Measurements from ENCODE around the gene ZNF277.

ZNF277 gene

DNA sequence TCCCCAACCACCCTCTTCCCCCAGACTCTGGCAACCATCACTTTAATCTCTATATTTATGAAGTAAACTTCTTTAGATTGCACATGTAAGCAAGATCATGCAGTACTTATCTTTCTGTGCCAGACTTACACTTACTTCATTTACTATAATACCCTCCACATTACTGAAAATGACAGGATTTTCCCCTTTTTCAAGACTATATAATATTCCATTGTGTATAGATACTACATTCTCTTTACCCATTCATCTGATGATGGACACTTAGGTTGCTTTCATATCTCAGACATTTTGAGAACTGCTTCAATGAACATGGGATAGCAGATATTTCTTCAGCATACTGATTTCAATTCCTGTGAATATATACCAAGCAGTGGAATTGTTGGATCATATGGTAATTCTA is 4.7 kb upstream of the ZNF277 start:
- Histone ChIP-seq H3K9me3 (ENCODE audit: control insufficient read depth, low read length) (no peaks in the 10 kb centered on the region), H2AFZ (ENCODE audit: low read depth, low read length) (no peak overlapping the region), H2BK120ac (ENCODE audit: low read depth, low read length) (no peak overlapping the region), H3K4me3 (ENCODE audit: insufficient read depth in 1 of 2, low read depth in 1 of 2, low read length in 2 of 2) (no peak overlapping the region), H3K4me1 (ENCODE audit: control insufficient read depth, insufficient read depth, low read depth, low read length) (peaks cover 2% of the 10 kb centered on the region), H3K18ac (ENCODE audit: low read depth in 1 of 2, low read length in 2 of 2) (no peak overlapping the region), H3K4me2 (ENCODE audit: low read length, poor library complexity, severe bottlenecking) (no peak overlapping the region), H3K14ac (ENCODE audit: low read length in 2 of 2) (no peak overlapping the region), H3K36me3 (ENCODE audit: control insufficient read depth in 1 of 2, insufficient read depth in 2 of 2, low read depth in 1 of 2, low read length in 2 of 2) (no peaks in the 10 kb centered on the region), H3K23ac (ENCODE audit: low read length in 2 of 2) (no peak overlapping the region), H3K79me1 (replicated peaks; ENCODE audit: low read length, poor library complexity, severe bottlenecking) (peaks cover 3% of the 10 kb centered on the region), H3K27ac (ENCODE audit: low read length, poor library complexity, severe bottlenecking) (peak overlapping the region; percentile 23), H4K8ac (ENCODE audit: low read length) (no peak overlapping the region), H2BK15ac (ENCODE audit: low read depth, poor library complexity, severe bottlenecking) (no peak overlapping the region), H3K4ac (ENCODE audit: low read depth in 1 of 2, low read length in 2 of 2) (no peak overlapping the region), H2BK12ac (ENCODE audit: low read length in 2 of 2) (no peak overlapping the region), H2BK5ac (ENCODE audit: low read depth, low read length, poor library complexity, severe bottlenecking) (no peak overlapping the region), H4K91ac (ENCODE audit: low read length) (no peak overlapping the region), H3K9ac (ENCODE audit: low read length) (no peak overlapping the region), H3K27me3 (ENCODE audit: control insufficient read depth in 1 of 2, insufficient read depth in 1 of 2, low read length in 2 of 2) (no peaks in the 10 kb centered on the region), H2AK5ac (ENCODE audit: low read length, severe bottlenecking) (no peak overlapping the region)
- DNase-seq, result no peak

DNA sequence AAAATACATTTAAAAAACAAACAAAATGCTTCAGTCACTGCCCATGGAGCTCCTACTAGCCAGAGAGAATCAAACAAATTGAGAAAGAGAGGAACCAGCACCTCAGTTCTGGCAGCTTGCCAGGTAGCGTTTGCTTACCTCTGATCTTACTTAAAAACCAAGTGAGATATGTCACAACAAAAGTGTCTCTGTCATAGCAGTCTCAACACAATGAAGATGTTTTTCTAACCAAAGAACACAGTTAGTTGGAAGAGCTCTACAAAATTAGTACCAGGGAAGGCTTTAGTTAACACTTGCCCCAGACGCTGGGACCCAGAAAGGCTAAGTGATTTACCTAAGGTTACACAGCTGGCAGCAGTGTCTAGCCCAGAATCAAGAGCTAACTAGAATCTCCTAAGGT is 3.7 kb upstream of the ZNF277 start:
- Histone ChIP-seq H2BK120ac (ENCODE audit: low read depth, low read length) (no peak overlapping the region), H3K4me3 (ENCODE audit: insufficient read depth in 1 of 2, low read depth in 1 of 2, low read length in 2 of 2) (no peak overlapping the region), H3K18ac (ENCODE audit: low read depth in 1 of 2, low read length in 2 of 2) (no peak overlapping the region), H3K4ac (ENCODE audit: low read depth in 1 of 2, low read length in 2 of 2) (no peak overlapping the region), H3K36me3 (ENCODE audit: control insufficient read depth in 1 of 2, insufficient read depth in 2 of 2, low read depth in 1 of 2, low read length in 2 of 2) (no peaks in the 10 kb centered on the region), H2BK12ac (ENCODE audit: low read length in 2 of 2) (peak overlapping the region in 1 of 2 experiments; percentile 77), H2AK5ac (ENCODE audit: low read length, severe bottlenecking) (no peak overlapping the region), H2AFZ (ENCODE audit: low read depth, low read length) (no peak overlapping the region), H3K9ac (ENCODE audit: low read length) (peak overlapping the region; percentile 90), H2BK15ac (ENCODE audit: low read depth, poor library complexity, severe bottlenecking) (no peak overlapping the region), H3K14ac (ENCODE audit: low read length in 2 of 2) (no peak overlapping the region), H3K27ac (ENCODE audit: low read length, poor library complexity, severe bottlenecking) (no peak overlapping the region), H4K91ac (ENCODE audit: low read length) (no peak overlapping the region), H3K27me3 (ENCODE audit: control insufficient read depth in 1 of 2, insufficient read depth in 1 of 2, low read length in 2 of 2) (no peaks in the 10 kb centered on the region), H3K4me1 (ENCODE audit: control insufficient read depth, insufficient read depth, low read depth, low read length) (peaks cover 2% of the 10 kb centered on the region), H3K4me2 (ENCODE audit: low read length, poor library complexity, severe bottlenecking) (no peak overlapping the region), H4K8ac (ENCODE audit: low read length) (no peak overlapping the region), H3K79me1 (replicated peaks; ENCODE audit: low read length, poor library complexity, severe bottlenecking) (peaks cover 3% of the 10 kb centered on the region), H3K9me3 (ENCODE audit: control insufficient read depth, low read length) (no peaks in the 10 kb centered on the region), H2BK5ac (ENCODE audit: low read depth, low read length, poor library complexity, severe bottlenecking) (no peak overlapping the region), H3K23ac (ENCODE audit: low read length in 2 of 2) (no peak overlapping the region)
- WGBS, result 43% methylated on average over 2 of the region's 2 CpGs
- DNase-seq, result peak; percentile 27

DNA sequence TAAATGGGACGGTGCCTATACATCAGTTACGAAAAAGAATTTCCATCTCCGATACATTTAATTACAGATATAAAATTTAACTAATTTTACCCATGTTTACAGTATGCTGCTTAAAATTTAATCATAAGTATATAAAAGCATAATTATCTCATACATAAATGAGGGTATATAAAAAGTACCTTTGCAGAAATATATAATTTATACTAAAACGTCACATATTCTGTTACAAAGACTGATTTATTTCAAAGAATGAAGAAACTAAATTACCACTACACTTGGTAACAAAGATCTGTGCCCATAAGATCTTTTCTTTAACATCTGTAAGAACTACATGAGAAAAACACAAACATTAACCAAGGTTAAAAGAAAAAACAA is 3.1 kb upstream of the ZNF277 start:
- DNase-seq, result no peak
- no peaks in the 10 kb centered on the region for H3K9me3 ChIP-seq (ENCODE audit: control insufficient read depth, low read length)
- H3K23ac ChIP-seq (ENCODE audit: low read length in 2 of 2), result no peak overlapping the region
- H3K36me3 ChIP-seq (ENCODE audit: control insufficient read depth in 1 of 2, insufficient read depth in 2 of 2, low read depth in 1 of 2, low read length in 2 of 2), result no peaks in the 10 kb centered on the region
- H2AK5ac ChIP-seq (ENCODE audit: low read length, severe bottlenecking), result no peak overlapping the region
- H3K4ac ChIP-seq (ENCODE audit: low read depth in 1 of 2, low read length in 2 of 2), result no peak overlapping the region
- no peak overlapping the region for H4K8ac ChIP-seq (ENCODE audit: low read length)
- WGBS, result 50% methylated on average over 2 of the region's 4 CpGs
- H2BK120ac ChIP-seq (ENCODE audit: low read depth, low read length), result no peak overlapping the region
- peak overlapping the region; percentile 57 for H3K4me2 ChIP-seq (ENCODE audit: low read length, poor library complexity, severe bottlenecking)
- no peak overlapping the region for H2BK15ac ChIP-seq (ENCODE audit: low read depth, poor library complexity, severe bottlenecking)
- no peak overlapping the region for H2BK12ac ChIP-seq (ENCODE audit: low read length in 2 of 2)
- peaks cover 2% of the 10 kb centered on the region for H3K4me1 ChIP-seq (ENCODE audit: control insufficient read depth, insufficient read depth, low read depth, low read length)
- no peaks in the 10 kb centered on the region for H3K79me1 ChIP-seq (replicated peaks; ENCODE audit: low read length, poor library complexity, severe bottlenecking)
- no peak overlapping the region for H3K18ac ChIP-seq (ENCODE audit: low read depth in 1 of 2, low read length in 2 of 2)
- H3K4me3 ChIP-seq (ENCODE audit: insufficient read depth in 1 of 2, low read depth in 1 of 2, low read length in 2 of 2), result peak overlapping the region in 1 of 2 experiments; percentile 93
- no peaks in the 10 kb centered on the region for H3K27me3 ChIP-seq (ENCODE audit: control insufficient read depth in 1 of 2, insufficient read depth in 1 of 2, low read length in 2 of 2)
- H3K14ac ChIP-seq (ENCODE audit: low read length in 2 of 2), result no peak overlapping the region
- peak overlapping the region; percentile 90 for H3K9ac ChIP-seq (ENCODE audit: low read length)
- H3K27ac ChIP-seq (ENCODE audit: low read length, poor library complexity, severe bottlenecking), result no peak overlapping the region
- H4K91ac ChIP-seq (ENCODE audit: low read length), result no peak overlapping the region
- H2AFZ ChIP-seq (ENCODE audit: low read depth, low read length), result no peak overlapping the region
- no peak overlapping the region for H2BK5ac ChIP-seq (ENCODE audit: low read depth, low read length, poor library complexity, severe bottlenecking)

DNA sequence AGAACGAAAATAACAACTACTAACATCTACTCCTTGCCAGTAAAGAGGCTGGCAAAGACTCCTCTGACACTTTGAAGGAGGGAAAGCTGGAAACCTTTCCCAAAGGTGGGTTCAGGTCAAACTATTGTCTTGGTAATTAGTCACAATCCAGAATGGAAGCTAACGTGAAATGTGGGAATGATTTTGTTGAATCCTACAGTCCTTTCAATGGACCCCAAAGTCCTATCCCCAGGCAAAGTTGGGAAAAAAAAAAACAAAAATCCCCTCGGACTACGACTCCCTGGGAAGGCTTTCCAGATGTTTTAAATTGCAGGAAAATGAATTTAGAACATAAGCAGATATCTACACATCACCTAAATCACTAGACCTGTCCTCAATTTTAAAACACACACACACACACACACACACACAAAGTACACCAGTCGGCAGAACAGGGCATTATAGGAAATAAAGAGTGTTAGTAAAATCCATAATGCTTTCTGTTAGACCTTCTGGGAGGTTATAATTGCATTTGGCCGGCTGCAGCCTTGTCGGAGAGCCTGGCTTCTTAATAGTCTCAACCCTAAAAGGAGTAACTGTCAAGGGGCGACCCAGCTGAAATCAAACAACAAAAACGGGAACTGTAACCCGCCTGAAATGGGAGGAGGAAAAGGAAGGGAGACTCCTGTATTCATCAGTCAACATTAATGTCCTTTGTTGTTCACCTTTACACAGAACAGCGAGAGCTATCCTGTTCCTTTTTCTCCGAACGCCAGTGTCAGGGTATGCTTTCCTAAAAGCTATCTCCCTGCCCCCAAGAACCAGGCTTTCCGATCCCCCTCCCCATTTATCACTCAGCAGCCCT is 1.8 kb upstream of the ZNF277 start:
- no peaks in the 10 kb centered on the region for H3K9me3 ChIP-seq (ENCODE audit: control insufficient read depth, low read length)
- no peak overlapping the region for H3K14ac ChIP-seq (ENCODE audit: low read length in 2 of 2)
- no peak overlapping the region for H2AK5ac ChIP-seq (ENCODE audit: low read length, severe bottlenecking)
- peak overlapping the region; percentile 47 for H3K27ac ChIP-seq (ENCODE audit: low read length, poor library complexity, severe bottlenecking)
- no peaks in the 10 kb centered on the region for H3K27me3 ChIP-seq (ENCODE audit: control insufficient read depth in 1 of 2, insufficient read depth in 1 of 2, low read length in 2 of 2)
- 0% methylated on average over 10 of the region's 14 CpGs for WGBS
- H3K4me3 ChIP-seq (ENCODE audit: insufficient read depth in 1 of 2, low read depth in 1 of 2, low read length in 2 of 2), result peak overlapping the region; percentile 77 to 93
- peak overlapping the region; percentile 90 for H3K9ac ChIP-seq (ENCODE audit: low read length)
- no peak overlapping the region for H4K91ac ChIP-seq (ENCODE audit: low read length)
- no peaks in the 10 kb centered on the region for H3K36me3 ChIP-seq (ENCODE audit: control insufficient read depth in 1 of 2, insufficient read depth in 2 of 2, low read depth in 1 of 2, low read length in 2 of 2)
- DNase-seq, result peak; percentile 38
- H2AFZ ChIP-seq (ENCODE audit: low read depth, low read length), result no peak overlapping the region
- H2BK120ac ChIP-seq (ENCODE audit: low read depth, low read length), result no peak overlapping the region
- H3K79me1 ChIP-seq (replicated peaks; ENCODE audit: low read length, poor library complexity, severe bottlenecking), result no peaks in the 10 kb centered on the region
- H3K18ac ChIP-seq (ENCODE audit: low read depth in 1 of 2, low read length in 2 of 2), result peak overlapping the region in 1 of 2 experiments; percentile 16
- no peak overlapping the region for H4K8ac ChIP-seq (ENCODE audit: low read length)
- H2BK15ac ChIP-seq (ENCODE audit: low read depth, poor library complexity, severe bottlenecking), result peak overlapping the region; percentile 49
- H3K23ac ChIP-seq (ENCODE audit: low read length in 2 of 2), result no peak overlapping the region
- H3K4me2 ChIP-seq (ENCODE audit: low read length, poor library complexity, severe bottlenecking), result peak overlapping the region; percentile 57
- no peak overlapping the region for H3K4ac ChIP-seq (ENCODE audit: low read depth in 1 of 2, low read length in 2 of 2)
- H2BK12ac ChIP-seq (ENCODE audit: low read length in 2 of 2), result peak overlapping the region in 1 of 2 experiments; percentile 28
- peaks cover 2% of the 10 kb centered on the region for H3K4me1 ChIP-seq (ENCODE audit: control insufficient read depth, insufficient read depth, low read depth, low read length)
- no peak overlapping the region for H2BK5ac ChIP-seq (ENCODE audit: low read depth, low read length, poor library complexity, severe bottlenecking)

Data from mesenchymal stem cell (in vitro differentiated cells and primary cell).